Testis (tissue), 2 donors: ENCODE measurements around the gene PDLIM5.

Experiments
- POLR2A ChIP-seq: fragments of 450-650 bp; IDR thresholded peaks from one replicate; pipeline ENCODE4 v1.6.1; 2017; ENCODE audit warnings: antibody characterized with exemption, mild to moderate bottlenecking, moderate library complexity
- TF ChIP-seq, protein P1 (sequence below), 3 experiments: fragments of 450-650 bp in 2 of 3; fragments of 200-600 bp in 1 of 3; sonication (generic) in 1 of 3; IDR thresholded peaks; one replicate each; pipeline ENCODE4 v1.5.1; 2016 to 2019; ENCODE audit warnings: antibody characterized with exemption in 3 of 3, mild to moderate bottlenecking in 2 of 3, moderate library complexity in 1 of 3

DNA sequence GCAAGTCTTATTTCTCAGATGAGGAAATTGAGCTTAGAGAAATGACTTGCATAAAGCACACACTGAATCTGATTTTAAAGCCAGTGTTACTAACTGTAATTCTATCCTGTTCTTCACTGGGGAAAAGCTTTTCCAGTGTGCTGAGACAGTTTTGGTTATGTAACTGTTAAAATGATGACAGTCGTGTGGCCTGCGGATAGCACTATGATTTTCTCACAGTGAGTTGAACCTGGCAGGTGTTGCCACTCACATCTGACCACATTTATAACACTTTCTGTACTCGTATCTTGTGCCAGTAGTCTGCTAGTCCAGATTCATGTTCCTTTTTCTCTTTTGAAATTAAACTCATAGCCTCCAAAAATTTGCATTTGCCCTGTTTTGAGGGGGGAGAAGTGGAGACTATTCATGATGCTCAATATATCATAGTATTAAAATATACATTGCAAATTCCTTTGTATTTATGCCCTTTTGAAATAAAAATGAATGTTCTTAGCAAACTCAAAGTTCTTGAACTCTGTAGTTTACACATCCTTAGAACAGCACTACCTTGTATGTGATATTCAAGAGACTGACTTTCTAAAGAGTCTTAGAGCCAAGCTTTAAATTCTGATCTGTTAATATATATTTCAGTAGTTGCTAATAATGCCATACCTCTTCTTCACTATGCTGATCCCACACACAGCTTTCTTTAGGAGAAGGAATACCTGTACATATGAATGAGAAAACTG, 132.3 kb downstream of the PDLIM5 start:
- TF ChIP-seq, protein P1, sequence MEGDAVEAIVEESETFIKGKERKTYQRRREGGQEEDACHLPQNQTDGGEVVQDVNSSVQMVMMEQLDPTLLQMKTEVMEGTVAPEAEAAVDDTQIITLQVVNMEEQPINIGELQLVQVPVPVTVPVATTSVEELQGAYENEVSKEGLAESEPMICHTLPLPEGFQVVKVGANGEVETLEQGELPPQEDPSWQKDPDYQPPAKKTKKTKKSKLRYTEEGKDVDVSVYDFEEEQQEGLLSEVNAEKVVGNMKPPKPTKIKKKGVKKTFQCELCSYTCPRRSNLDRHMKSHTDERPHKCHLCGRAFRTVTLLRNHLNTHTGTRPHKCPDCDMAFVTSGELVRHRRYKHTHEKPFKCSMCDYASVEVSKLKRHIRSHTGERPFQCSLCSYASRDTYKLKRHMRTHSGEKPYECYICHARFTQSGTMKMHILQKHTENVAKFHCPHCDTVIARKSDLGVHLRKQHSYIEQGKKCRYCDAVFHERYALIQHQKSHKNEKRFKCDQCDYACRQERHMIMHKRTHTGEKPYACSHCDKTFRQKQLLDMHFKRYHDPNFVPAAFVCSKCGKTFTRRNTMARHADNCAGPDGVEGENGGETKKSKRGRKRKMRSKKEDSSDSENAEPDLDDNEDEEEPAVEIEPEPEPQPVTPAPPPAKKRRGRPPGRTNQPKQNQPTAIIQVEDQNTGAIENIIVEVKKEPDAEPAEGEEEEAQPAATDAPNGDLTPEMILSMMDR (IDR thresholded peaks at IDR 0.05): no peak
- TF ChIP-seq POLR2A: no peak
